Epithelial cell of esophagus (primary cell): ENCODE results near the gene YPEL1.
A peak's percentile ranks its signal among the peaks of the same experiment; 100 is the strongest.

Experiments
- DNase-seq: peaks from one replicate; pipeline ENCODE4 v3.0.0; 2010; ENCODE audit warnings: low read depth
- H3K4me3 ChIP-seq: 2 replicates; pipeline ENCODE4 v1.5.1; 2011; ENCODE audit warnings: mild to moderate bottlenecking, low read length, control low read depth
- CTCF ChIP-seq: IDR thresholded peaks from 2 replicates; pipeline ENCODE4 v1.5.1; 2011; ENCODE audit warnings: low read depth, mild to moderate bottlenecking, low read length, control low read depth, inconsistent platforms; ENCODE audit not compliant: insufficient read depth; ENCODE audit errors: missing control alignments

YPEL1 gene

GRCh38 chr22:21738966-21739365 is 3.4 kb upstream of the YPEL1 start:
- no peak overlapping the region for H3K4me3 ChIP-seq
- TF ChIP-seq CTCF, result no peak
- DNase-seq, result no peak

GRCh38 chr22:21738081-21738480 is 2.5 kb upstream of the YPEL1 start:
- TF ChIP-seq CTCF, result no peak
- no peak overlapping the region for H3K4me3 ChIP-seq
- no peak for DNase-seq

- DNase-seq, result no peak
- no peak overlapping the region for H3K4me3 ChIP-seq
- no peak for TF ChIP-seq CTCF
Observed at GRCh38 chr22:21736948-21737347, 1.4 kb upstream of the YPEL1 start.

GRCh38 chr22:21736084-21736642 is 569 bp upstream of the YPEL1 start:
- H3K4me3 ChIP-seq, result peak overlapping the region; percentile 34
- no peak for TF ChIP-seq CTCF
- no peak for DNase-seq

GRCh38 chr22:21734540-21735199 is 924 bp downstream of the YPEL1 start:
- no peak for TF ChIP-seq CTCF
- DNase-seq, result no peak
- H3K4me3 ChIP-seq, result peak overlapping the region; percentile 17

GRCh38 chr22:21731503-21731902 is 4.1 kb downstream of the YPEL1 start:
- H3K4me3 ChIP-seq, result no peak overlapping the region
- DNase-seq, result no peak
- no peak for TF ChIP-seq CTCF
